ENCODE results near the gene DDX27.

Gene DDX27

GRCh38 chr20:49247169-49247723 lies 28.0 kb downstream of the DDX27 start:
- DNase-seq (ENCODE audit: low read depth in 1 of 2, low spot score in 1 of 2): no peak

DNA sequence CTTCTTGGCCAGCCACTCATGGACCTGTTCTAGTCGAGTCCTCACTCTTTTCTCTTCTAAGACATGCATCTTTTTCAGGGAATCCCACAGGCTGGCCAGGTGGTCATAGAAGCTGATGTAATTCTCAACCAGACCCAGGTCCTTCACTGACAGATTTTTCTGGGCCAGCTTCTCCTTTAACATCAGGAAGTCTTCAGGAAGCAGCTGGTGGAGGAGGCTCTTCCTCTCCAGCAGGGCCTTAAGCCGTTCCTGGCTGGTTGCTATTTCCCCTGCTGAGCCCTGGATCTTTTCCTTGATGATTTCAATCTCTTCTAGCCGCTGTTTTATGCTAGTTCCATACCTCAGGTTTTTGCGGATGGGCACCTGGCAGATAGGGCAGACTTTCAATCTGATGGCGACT lies 28.6 kb downstream of the DDX27 start:
- DNase-seq (ENCODE audit: low read depth in 1 of 2, low spot score in 1 of 2): no peak

DNA sequence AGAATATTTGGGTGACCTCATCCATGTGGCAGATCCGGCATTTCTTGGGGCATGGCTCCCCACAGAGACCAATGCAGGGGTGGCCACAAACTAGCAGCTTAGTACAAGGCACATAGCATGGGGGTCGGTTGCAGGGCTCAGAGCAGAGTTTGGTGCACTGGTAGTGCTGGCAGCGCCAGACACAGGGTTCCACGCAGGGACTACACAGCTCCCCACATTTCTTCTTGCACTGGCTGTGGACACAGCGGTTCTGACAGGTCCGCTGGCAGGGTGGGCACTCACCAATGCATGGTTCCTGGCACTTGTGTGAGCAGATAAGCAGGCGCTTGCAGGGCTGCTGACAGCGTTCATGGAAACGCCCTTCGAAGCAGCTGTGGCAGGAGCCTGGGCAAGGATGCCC lies 29.1 kb downstream of the DDX27 start:
- no peak for DNase-seq (ENCODE audit: low read depth in 1 of 2, low spot score in 1 of 2)

DNA sequence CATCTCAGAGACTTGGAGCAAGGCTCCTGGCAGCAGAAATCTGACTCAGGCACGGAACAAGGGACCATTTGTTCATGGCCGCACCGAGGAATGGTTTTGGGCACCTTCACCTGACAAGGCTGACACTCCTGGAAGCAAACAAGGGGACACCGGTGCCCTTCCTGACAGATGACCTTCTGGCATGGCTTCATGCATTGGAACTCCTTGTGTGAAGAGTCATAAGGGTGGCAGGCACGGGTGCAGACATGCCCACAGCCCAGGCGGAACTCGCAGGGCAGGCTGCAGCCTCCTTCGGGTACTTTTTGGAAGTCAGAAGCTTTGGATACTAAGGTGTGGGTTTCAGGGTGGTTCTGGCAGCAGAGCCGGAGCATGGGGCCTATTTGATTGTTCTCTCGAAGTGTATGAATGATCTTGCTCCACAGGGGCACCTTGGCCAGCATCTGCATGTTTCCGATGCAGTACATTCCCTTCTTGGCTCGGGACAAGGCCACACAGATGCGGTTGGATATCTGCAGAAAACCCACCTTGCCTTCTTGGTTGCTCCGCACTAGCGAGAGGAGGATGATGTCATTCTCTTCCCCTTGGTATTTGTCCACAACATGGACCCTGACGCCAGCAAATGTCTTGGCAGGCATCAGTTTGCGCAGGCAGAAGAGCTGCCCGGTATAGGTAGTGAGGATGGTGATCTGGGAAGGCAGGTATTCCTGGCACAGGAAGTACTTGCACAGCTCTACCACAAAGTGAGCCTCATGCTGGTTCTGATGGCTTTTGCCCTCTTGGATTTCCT lies 29.9 kb downstream of the DDX27 start:
- DNase-seq (ENCODE audit: low read depth in 1 of 2, low spot score in 1 of 2): no peak

GRCh38 chr20:49252556-49253350 lies 33.5 kb downstream of the DDX27 start:
- DNase-seq (ENCODE audit: low read depth in 1 of 2, low spot score in 1 of 2): no peak

DNA sequence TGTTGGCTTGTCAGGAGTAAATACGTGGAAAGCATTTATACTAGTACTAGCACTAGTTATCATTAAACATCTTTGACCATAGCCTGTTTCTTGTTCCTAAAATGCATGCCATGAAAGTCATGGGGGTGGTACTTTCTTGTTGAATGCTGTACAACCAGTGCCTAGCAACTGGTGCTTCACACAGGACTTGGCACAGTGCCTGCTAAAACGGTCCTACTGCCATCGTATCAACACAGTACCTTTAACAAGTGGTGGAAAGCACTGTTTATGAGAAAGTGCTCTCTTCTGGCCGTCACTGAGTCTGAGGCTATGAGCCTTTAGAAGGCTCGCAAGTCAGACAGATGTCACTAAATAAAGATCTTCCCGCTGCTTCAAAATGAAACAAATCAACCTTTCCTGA lies 37.0 kb downstream of the DDX27 start:
- no peak for DNase-seq (ENCODE audit: low read depth in 1 of 2, low spot score in 1 of 2)

DNA sequence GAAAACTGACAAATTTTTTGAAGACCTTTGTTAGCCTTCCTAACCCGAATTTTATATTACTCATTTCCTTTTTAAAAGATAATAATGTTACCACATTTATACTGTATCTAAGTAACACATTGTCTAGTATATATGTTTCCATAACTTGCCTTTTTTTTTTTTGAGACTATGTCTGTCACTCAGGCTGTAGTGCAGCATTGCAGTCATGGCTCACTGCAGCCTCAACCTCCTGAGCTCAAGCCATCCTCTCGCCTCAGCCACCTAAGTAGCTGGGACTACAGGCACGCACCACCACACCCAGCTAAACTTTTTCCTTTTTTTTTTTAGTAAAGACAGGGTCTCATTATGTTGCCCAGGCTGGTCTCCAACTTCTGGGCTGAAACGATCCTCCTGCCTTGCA lies 40.1 kb downstream of the DDX27 start:
- DNase-seq (ENCODE audit: low read depth in 1 of 2, low spot score in 1 of 2): no peak

- DNase-seq (ENCODE audit: low read depth in 1 of 2, low spot score in 1 of 2): no peak
Measured at GRCh38 chr20:49259799-49260198, 40.6 kb downstream of the DDX27 start.

- DNase-seq (ENCODE audit: low read depth in 1 of 2, low spot score in 1 of 2): no peak
Measured at GRCh38 chr20:49260218-49260617, 41.0 kb downstream of the DDX27 start.

GRCh38 chr20:49261173-49261572 lies 42.0 kb downstream of the DDX27 start:
- DNase-seq (ENCODE audit: low read depth in 1 of 2, low spot score in 1 of 2): no peak

DNA sequence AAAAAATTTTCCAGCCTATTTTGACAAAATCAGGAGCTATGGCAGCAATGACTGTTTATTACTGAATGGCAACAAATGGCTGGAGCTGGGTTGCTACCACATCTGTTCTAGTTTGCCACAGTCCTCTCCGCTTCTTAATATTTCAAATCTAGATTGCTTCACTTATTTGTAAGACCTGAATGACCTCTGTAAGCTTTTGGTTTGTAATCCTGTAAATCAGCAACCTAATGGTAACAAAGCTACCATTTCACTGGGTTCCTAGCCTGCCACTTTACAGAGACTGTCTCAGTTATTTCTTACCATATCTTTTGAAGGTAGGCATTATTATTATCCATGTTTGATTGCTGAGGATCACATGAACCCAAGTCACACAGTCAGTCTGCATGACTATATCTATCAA lies 43.2 kb downstream of the DDX27 start:
- DNase-seq (ENCODE audit: low read depth in 1 of 2, low spot score in 1 of 2): no peak

DNA sequence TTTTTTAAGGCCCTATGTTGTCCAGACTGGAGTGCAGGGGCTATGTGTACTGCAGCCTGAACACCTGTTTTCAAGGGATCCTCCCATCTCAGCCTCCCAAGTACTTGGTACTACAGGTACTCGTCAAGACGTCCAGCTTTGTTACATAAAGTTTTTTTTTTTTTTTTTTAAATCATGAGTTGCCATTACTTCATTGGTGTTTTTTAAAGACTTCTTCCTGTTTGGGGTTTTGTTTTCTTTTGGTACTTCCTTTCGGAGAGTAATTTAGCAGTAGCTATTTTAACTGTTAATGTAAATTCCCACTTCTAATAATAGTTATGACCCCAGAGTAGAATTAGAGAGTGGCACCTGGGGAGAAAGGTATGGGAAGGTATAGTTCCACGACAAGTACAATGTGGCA lies 48.1 kb downstream of the DDX27 start:
- no peak for DNase-seq (ENCODE audit: low read depth in 1 of 2, low spot score in 1 of 2)

GRCh38 chr20:49268600-49269365 lies 49.6 kb downstream of the DDX27 start:
- DNase-seq (ENCODE audit: low read depth in 1 of 2, low spot score in 1 of 2): no peak

DNA sequence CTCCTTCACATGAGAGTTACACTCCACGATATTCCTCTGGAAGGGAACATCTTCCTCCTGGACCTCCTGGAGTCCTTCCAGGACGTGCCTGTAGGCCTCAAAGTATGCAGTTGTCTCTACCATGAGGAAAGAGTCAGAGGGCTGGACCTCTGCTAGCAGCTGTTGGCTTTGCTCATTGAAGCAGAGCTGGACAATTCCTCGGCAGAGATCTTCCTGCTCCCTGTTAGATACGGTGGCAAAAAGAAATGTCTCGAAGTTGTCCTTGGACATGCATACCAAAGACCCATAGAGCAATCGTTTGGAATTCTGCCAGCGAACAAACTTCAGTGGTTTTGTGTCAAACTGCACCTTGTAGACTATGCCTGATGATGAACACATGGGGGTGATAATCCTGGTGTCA lies 51.0 kb downstream of the DDX27 start:
- DNase-seq (ENCODE audit: low read depth in 1 of 2, low spot score in 1 of 2): no peak

DNA sequence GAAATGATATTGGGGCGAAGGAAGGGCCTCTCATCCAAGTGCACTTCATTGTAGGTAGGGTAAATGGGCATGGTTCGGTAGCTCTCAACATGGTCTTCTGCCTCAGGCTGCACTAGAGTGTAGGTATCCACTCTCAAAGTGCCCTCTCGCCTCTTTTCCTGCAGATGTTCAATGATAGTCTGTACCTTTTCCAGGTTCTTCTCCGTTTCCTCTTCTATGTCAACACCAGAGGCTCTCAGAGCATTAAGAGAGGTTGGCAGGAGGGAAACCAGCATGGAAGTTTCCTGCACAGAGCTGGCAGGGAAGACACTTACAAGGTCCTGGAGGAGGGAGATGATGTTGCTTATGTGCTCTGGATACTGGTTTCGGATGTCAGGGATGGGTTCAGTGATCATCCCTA lies 51.5 kb downstream of the DDX27 start:
- no peak for DNase-seq (ENCODE audit: low read depth in 1 of 2, low spot score in 1 of 2)

DNA sequence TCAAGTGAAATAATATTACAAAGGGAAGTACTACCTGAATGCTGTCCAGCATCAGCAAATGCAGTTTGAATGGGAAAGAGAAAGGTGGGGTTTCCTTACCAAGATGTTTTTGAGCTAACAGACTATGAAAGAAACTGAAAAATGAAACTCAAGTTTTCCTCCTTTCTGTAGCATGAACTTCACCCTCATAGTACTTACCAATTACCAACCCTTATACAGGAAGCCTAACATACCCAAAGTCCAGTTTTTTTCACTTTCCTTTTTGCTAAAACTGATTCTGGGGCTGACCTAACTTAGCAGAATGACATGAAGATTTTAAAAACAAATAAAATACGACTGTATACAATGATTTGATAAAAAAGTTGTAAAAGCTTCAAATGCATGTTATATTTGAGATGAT lies 53.4 kb downstream of the DDX27 start:
- no peak for DNase-seq (ENCODE audit: low read depth in 1 of 2, low spot score in 1 of 2)

DNA sequence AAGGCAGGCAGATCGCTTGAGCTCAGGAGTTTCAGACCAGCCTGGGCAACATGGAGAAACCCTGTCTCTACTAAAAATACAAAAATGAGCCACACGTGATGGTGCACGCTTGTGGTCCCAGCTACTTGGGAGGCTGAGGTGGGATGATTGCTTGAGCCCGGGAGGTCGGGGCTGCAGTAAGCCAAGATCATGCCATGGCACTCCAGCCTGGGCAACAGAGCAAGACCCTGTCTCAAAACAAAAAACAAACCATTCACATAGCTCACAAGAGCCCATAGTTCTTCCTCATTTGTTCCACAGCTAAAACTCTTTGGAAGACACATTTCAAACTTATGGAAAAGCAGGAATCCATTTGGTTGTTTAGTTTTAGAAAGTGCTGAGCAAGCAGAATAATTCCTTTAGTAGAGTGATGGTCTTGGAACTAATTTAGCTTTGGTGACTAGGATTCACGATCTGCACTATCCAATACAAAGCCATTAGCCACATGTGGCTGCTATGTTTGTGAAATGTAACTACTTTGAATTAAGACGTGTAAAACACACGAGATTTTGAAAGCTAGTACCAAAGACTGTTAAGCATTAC lies 54.6 kb downstream of the DDX27 start:
- DNase-seq (ENCODE audit: low read depth in 1 of 2, low spot score in 1 of 2): no peak

GRCh38 chr20:49275216-49275615 lies 56.0 kb downstream of the DDX27 start:
- DNase-seq (ENCODE audit: low read depth in 1 of 2, low spot score in 1 of 2): no peak

DNA sequence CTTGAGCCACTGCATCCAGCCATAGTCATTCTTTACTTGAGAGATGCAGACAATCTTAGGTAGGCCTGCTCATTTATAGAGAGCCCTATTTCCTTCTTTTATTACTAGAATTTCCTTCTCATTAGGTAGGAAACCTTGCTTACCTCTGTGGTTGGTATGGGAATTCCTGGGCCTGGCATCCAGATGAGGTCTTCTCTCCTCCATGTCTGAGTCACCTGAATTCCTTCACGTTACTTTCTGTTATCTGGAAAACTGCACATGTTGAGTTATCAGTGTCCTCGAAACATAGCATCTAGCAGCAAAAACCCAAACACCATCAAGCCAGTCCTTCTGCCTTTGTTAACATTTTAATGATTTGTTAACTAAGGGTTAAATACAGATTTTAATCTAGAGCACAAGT lies 56.4 kb downstream of the DDX27 start:
- no peak for DNase-seq (ENCODE audit: low read depth in 1 of 2, low spot score in 1 of 2)

DNA sequence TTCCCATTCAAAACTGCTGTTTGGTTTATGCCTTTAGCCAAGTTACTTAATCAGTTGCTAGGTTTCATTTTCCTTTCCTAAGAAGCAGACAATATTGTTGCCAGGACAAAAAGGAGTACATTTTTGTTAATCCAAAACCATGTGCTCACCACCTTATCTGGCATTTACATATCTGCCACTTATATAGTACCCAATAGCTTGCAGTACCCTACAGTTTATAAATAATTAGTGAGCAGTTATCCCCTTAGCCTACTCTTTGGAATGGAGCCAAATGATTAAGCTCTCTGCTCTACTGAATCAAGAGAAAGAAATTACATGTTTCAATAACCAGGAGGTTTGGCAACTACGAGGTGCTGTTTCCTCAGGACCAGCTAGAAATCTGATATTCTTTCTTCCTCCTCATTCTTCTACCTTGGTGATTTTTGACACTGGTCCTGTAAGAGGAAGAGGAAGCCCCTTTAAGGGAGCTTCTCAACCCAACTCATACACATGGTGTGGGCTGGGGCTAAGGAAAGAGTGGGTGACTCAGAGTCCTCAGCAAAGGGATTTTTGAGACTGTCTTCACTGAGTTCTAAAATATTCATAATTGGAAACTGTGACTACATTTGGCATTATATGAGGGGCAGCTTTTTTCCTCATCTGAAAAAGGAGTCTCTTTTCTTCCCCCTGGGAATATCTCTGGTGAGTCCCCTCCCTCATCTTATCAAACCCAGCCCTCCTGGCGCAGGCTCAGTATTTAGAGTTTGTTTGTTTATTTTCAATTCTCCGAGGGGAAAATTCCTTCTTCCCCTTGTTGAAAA lies 57.1 kb downstream of the DDX27 start:
- no peak for DNase-seq (ENCODE audit: low read depth in 1 of 2, low spot score in 1 of 2)
